ENCODE results near the gene ULK3.
"Not testable (repeated sequence)": the region's sequence is repeated elsewhere in the genome, so short reads cannot be mapped to it uniquely, and the experiment has no call there.

The ULK3 gene

DNA sequence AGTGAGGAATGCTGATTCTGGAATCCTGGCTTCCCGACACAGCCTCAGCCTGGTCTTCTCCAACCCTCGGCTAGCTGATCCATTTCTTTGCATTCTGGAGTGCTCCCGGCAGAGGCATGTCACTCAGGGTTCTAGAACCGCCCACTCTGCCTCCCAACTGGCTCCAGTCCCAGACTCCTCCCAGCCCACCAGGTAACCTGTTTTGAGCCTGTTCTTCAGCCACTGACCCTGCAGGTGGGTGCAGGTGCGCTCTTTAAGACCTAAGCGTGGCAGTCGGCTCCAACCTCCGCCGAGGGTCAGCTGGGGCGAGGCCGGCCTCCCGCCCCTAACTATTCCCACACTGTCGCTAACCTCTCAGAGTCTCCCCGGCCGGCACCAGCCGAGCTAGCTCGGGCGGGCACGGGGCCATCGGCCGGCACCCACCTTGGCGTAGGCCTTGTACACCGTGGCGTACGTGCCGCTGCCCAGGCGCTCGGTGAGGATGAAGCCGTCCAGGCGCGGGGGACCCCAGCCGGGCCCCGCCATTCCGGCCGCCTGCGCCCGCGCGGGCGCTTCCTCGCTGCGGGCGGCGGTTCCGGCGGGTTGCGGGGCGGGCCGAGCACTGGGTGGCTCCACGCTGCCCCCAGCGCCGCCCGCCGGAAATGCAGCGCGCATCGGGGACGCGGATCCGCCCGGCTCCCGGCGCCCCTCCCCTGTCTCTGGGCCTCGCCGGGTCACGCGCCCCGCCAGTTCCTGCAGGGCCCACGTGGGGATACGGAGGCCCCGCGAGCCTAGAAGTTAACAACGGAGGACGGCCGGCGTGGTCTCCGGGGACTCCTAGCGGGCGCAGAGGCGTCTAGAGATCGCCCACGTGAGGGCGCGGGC, at the start of gene ULK3:
ULK3 (minus strand) TSS at position 576 of the 864 bp plus-strand sequence; CDS start at position 525, 51 bp downstream.
- Mint-ChIP-seq H3K4me1 (ENCODE audit: low read depth) (peaks cover 42% of the 10 kb centered on the region), H3K36me3 (ENCODE audit: low read depth) (peaks cover 31% of the 10 kb centered on the region), H3K9me3 (no peaks in the 10 kb centered on the region), H3K27ac (peak within 1 kb of the TSS; percentile 84), H3K4me3 (peak within 1 kb of the TSS; percentile 89), H3K27me3 (ENCODE audit: low read depth) (no peaks in the 10 kb centered on the region)

DNA sequence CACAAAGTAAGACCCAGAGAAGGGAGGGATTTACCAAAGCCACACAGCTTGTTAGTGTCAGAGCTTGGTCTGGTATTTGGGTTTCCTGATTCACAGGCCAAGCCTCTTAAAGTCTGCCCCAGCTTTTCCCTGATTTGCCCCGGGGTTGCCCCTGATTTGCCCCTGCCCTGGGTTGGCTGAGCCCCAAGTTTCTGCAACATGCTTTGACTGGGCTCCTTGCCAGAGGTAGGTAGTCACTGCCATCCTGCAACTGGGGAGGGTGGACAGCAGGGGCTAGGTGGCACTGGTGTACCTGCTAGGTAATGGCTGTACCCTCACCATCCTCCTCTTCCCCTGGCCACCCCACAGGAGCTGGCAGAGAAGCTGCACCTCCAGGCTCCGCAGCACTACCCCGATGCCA, 49.4 kb upstream of the ULK3 start:
- peaks cover 28% of the 10 kb centered on the region for H3K36me3 Mint-ChIP-seq (ENCODE audit: low read depth)
- no peaks in the 10 kb centered on the region for H3K9me3 Mint-ChIP-seq
- H3K4me3 Mint-ChIP-seq = no peak overlapping the region
- peak overlapping the region; percentile 98 for H3K27ac Mint-ChIP-seq
- H3K27me3 Mint-ChIP-seq (ENCODE audit: low read depth) = no peaks in the 10 kb centered on the region
- peaks cover 32% of the 10 kb centered on the region for H3K4me1 Mint-ChIP-seq (ENCODE audit: low read depth)

DNA sequence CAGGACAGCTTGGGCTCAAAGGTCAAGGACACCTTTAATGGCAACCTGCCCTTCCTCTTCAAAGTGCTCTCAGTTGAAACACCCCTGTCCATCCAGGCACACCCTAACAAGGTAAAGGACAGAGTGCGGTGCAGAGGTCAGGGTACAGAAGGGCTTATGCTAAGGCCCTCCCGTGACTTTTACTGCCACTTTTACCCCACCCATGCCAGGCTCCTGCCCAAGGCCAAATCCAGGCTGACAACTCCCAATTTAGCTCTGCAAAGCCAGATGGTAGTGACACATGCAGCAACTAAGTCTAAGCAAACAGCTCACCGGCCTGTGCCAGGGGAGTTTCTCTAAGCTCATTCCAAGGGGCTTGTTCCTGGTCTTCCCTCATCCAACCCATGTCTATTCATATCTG, 48.5 kb upstream of the ULK3 start:
- Mint-ChIP-seq H3K27me3 (ENCODE audit: low read depth) (no peaks in the 10 kb centered on the region), H3K9me3 (no peaks in the 10 kb centered on the region), H3K4me3 (peak overlapping the region; percentile 10), H3K4me1 (ENCODE audit: low read depth) (peaks cover 32% of the 10 kb centered on the region), H3K36me3 (ENCODE audit: low read depth) (peaks cover 24% of the 10 kb centered on the region), H3K27ac (no peak overlapping the region)

DNA sequence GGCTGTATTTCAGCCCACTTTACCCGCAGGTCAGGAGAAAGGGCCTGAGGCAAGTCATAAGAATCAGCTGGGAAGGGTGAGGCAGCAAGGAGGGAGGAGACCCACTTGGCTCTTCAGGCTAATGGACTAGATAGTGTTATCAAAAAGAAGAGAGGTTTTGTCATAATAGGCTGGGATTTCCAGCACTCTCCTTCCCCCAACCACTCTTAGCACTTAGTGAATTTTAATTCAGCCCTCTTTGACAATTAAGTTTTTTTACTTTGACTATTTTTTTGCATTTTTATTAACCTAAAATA, 47.7 kb upstream of the ULK3 start:
- Mint-ChIP-seq H3K27ac (peak overlapping the region; percentile 85), H3K4me3 (peak overlapping the region; percentile 84), H3K36me3 (ENCODE audit: low read depth) (peaks cover 23% of the 10 kb centered on the region), H3K4me1 (ENCODE audit: low read depth) (peaks cover 32% of the 10 kb centered on the region), H3K9me3 (no peaks in the 10 kb centered on the region), H3K27me3 (ENCODE audit: low read depth) (no peaks in the 10 kb centered on the region)

DNA sequence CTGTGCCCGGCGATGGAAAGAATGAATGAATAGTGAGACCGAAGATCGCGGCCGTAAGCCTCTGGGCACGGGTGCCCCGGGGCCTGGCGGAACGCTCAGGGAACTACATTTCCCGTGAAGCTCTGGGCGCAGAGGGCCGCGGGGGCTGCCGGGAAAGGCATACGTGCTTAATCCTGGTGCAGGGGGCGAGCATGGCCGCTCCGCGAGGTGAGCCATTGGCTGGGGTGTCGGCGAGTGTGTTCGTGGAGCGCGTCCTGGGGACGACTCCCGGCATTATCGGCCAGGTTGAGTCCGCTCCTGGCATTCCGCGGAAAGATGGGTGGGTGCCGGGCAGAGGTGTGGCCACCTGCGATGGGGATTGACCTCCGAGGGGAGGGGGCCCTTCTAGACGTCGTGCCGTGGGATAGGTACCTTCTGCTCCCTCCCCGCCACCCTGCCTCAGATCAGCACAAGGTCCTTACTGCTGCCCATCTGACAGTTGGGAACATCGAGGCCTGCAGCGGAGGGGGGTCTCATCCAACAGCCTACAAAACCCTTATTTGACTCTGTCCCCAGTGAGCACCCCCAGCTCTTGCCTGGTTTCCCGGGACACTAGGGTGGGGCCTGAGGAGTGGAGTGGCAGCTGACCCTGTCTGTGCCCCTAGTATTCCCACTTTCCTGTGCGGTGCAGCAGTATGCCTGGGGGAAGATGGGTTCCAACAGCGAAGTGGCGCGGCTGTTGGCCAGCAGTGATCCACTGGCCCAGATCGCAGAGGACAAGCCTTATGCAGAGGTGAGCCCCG, 47.1 kb upstream of the ULK3 start, which contains the start of gene MPI:
MPI (plus strand) TSS at position 160 of the 782 bp plus-strand sequence; CDS start at position 192, 32 bp downstream.
- Mint-ChIP-seq H3K36me3 (ENCODE audit: low read depth) (peaks cover 23% of the 10 kb centered on the region), H3K4me1 (ENCODE audit: low read depth) (peaks cover 32% of the 10 kb centered on the region), H3K9me3 (no peaks in the 10 kb centered on the region), H3K27me3 (ENCODE audit: low read depth) (no peaks in the 10 kb centered on the region), H3K4me3 (peak within 1 kb of the TSS; percentile 84), H3K27ac (peak within 1 kb of the TSS; percentile 85)

DNA sequence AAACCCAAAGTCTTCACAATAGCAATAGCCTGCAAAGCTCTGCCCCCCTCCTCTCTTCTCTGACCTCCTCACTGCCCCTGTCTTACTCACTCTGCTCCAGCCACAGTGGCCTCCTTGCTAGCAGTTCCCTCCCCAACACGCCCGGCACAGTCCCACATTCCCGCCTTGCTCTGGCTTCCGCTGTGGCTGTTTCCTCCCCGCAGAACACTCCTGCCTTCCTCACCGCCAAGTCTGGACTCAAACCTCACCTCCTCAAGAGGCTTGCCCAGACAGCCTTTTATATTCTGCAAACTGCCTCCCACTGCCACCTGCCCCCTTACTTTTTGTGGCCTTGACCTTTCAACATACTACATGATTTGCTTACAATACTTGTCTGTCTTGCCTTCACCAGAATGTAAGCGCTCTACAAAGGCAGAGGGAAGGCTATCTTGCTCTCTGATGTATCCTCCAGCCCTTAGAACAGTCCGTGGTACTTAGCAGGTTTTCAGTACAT, 46.5 kb upstream of the ULK3 start:
- no peaks in the 10 kb centered on the region for H3K27me3 Mint-ChIP-seq (ENCODE audit: low read depth)
- no peaks in the 10 kb centered on the region for H3K9me3 Mint-ChIP-seq
- H3K27ac Mint-ChIP-seq = peak overlapping the region; percentile 85
- H3K4me1 Mint-ChIP-seq (ENCODE audit: low read depth) = peaks cover 36% of the 10 kb centered on the region
- peak overlapping the region; percentile 84 for H3K4me3 Mint-ChIP-seq
- peaks cover 23% of the 10 kb centered on the region for H3K36me3 Mint-ChIP-seq (ENCODE audit: low read depth)

GRCh38 chr15:74888716-74889115, 45.8 kb upstream of the ULK3 start:
- peak overlapping the region; percentile 84 for H3K4me3 Mint-ChIP-seq
- no peaks in the 10 kb centered on the region for H3K27me3 Mint-ChIP-seq (ENCODE audit: low read depth)
- peak overlapping the region; percentile 17 for H3K27ac Mint-ChIP-seq
- H3K9me3 Mint-ChIP-seq = no peaks in the 10 kb centered on the region
- peaks cover 39% of the 10 kb centered on the region for H3K4me1 Mint-ChIP-seq (ENCODE audit: low read depth)
- H3K36me3 Mint-ChIP-seq (ENCODE audit: low read depth) = peaks cover 22% of the 10 kb centered on the region

- not testable (repeated sequence) for H3K4me3 Mint-ChIP-seq; H3K9me3 Mint-ChIP-seq; H3K27me3 Mint-ChIP-seq (ENCODE audit: low read depth); H3K27ac Mint-ChIP-seq
- peaks cover 29% of the 10 kb centered on the region for H3K4me1 Mint-ChIP-seq (ENCODE audit: low read depth)
- H3K36me3 Mint-ChIP-seq (ENCODE audit: low read depth) = peaks cover 12% of the 10 kb centered on the region
These were observed 44.7 kb upstream of the ULK3 start for GRCh38 chr15:74887537-74888193.

GRCh38 chr15:74885461-74885860, 42.5 kb upstream of the ULK3 start:
- no peak overlapping the region for H3K27ac Mint-ChIP-seq
- H3K27me3 Mint-ChIP-seq (ENCODE audit: low read depth) = no peaks in the 10 kb centered on the region
- peaks cover 2% of the 10 kb centered on the region for H3K36me3 Mint-ChIP-seq (ENCODE audit: low read depth)
- H3K9me3 Mint-ChIP-seq = peaks cover 6% of the 10 kb centered on the region
- no peak overlapping the region for H3K4me3 Mint-ChIP-seq
- H3K4me1 Mint-ChIP-seq (ENCODE audit: low read depth) = peaks cover 19% of the 10 kb centered on the region

- Mint-ChIP-seq H3K36me3 (ENCODE audit: low read depth) (peaks cover 2% of the 10 kb centered on the region), H3K27me3 (ENCODE audit: low read depth) (no peaks in the 10 kb centered on the region), H3K9me3 (peaks cover 6% of the 10 kb centered on the region), H3K4me3 (no peak overlapping the region), H3K27ac (no peak overlapping the region), H3K4me1 (ENCODE audit: low read depth) (peaks cover 16% of the 10 kb centered on the region)
These were observed 41.7 kb upstream of the ULK3 start for GRCh38 chr15:74884428-74885223.

GRCh38 chr15:74882528-74882927, 39.6 kb upstream of the ULK3 start:
- Mint-ChIP-seq H3K4me3 (no peak overlapping the region), H3K36me3 (ENCODE audit: low read depth) (peaks cover 2% of the 10 kb centered on the region), H3K27me3 (ENCODE audit: low read depth) (no peaks in the 10 kb centered on the region), H3K4me1 (ENCODE audit: low read depth) (peaks cover 8% of the 10 kb centered on the region), H3K9me3 (peaks cover 6% of the 10 kb centered on the region), H3K27ac (no peak overlapping the region)

GRCh38 chr15:74878273-74878672, 35.3 kb upstream of the ULK3 start:
- Mint-ChIP-seq H3K27me3 (ENCODE audit: low read depth) (no peaks in the 10 kb centered on the region), H3K36me3 (ENCODE audit: low read depth) (peaks cover 2% of the 10 kb centered on the region), H3K27ac (no peak overlapping the region), H3K4me3 (no peak overlapping the region), H3K9me3 (peaks cover 6% of the 10 kb centered on the region), H3K4me1 (ENCODE audit: low read depth) (peaks cover 6% of the 10 kb centered on the region)

DNA sequence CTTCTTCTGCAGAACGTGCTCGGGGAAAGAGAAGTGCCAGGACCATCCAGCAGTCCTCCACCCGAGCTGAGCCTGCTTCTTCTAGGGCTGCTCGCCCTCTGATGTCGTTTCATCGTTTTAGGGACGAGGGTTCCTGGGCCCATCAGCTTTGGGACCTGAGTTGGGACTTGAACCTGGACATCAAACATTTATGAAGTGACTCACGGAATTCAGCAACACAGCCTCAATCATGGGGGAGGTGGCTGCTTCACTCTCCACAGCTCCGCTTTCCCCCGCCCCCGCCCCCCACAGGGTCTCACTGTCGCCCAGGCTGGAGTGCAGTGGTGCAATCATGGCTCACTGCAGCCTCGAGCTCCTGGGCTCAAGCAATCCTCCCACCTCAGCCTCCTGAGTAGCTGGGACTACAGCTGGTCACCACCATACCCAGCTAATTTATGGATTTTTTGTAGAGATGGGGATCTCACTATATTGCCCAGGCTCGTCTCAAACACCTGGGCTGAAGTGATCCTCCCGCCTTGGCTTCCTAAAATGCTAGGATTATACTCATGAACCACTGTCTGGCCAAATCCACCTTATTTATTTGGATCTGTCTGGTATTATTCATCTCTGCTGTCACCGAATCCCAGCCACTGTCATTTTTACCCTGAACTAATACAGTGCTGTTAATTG, 30.9 kb upstream of the ULK3 start:
- Mint-ChIP-seq H3K4me1 (ENCODE audit: low read depth) (peaks cover 31% of the 10 kb centered on the region), H3K27ac (peak overlapping the region; percentile 94), H3K9me3 (no peaks in the 10 kb centered on the region), H3K4me3 (peak overlapping the region; percentile 99), H3K27me3 (ENCODE audit: low read depth) (no peaks in the 10 kb centered on the region), H3K36me3 (ENCODE audit: low read depth) (peaks cover 14% of the 10 kb centered on the region)
